Astrocyte (in vitro differentiated cells and primary cell): ENCODE measurements around the gene HNRNPA0. TPM values are rescaled to one million over a fixed set of nuclear protein-coding genes. Genes with fewer than 3 reads are reported as not detected.

Source experiments
- DNase-seq: peaks from one replicate; pipeline ENCODE4 v3.0.0-alpha.2; 2010; ENCODE audit warnings: low read depth
- FAIRE-seq: peaks from 2 replicates; lab custom pipeline; 2011; peaks lifted over from hg19 to GRCh38; lab: Jason Lieb, UNC
- H2AFZ ChIP-seq: 2 replicates; pipeline ENCODE4 v1.6.0; 2012; ENCODE audit warnings: low read depth, low read length, inconsistent platforms
- H3K27ac ChIP-seq: 2 replicates; pipeline ENCODE4 v1.5.1; 2011; ENCODE audit warnings: low read depth, low read length, inconsistent platforms
- H3K27me3 ChIP-seq: 2 replicates; pipeline ENCODE4 v1.6.0; 2011; ENCODE audit warnings: low read length, inconsistent platforms; ENCODE audit not compliant: insufficient read depth
- H3K36me3 ChIP-seq: 2 replicates; pipeline ENCODE4 v1.5.1; 2011; ENCODE audit warnings: low read length, inconsistent platforms; ENCODE audit not compliant: insufficient read depth
- H3K4me1 ChIP-seq: 2 replicates; pipeline ENCODE4 v1.5.1; 2011; ENCODE audit warnings: low read length, inconsistent platforms; ENCODE audit not compliant: insufficient read depth
- H3K4me2 ChIP-seq: 2 replicates; pipeline ENCODE4 v1.6.0; 2012; ENCODE audit warnings: low read length, inconsistent platforms
- H3K4me3 ChIP-seq: 2 replicates; pipeline ENCODE4 v1.5.1; 2011; ENCODE audit warnings: low read depth, mild to moderate bottlenecking, low read length, inconsistent platforms; ENCODE audit not compliant: insufficient read depth
- H3K79me2 ChIP-seq: 2 replicates; pipeline ENCODE4 v1.6.0; 2012; ENCODE audit warnings: mild to moderate bottlenecking, low read length, inconsistent platforms; ENCODE audit not compliant: insufficient read depth
- H3K9ac ChIP-seq: 2 replicates; pipeline ENCODE4 v1.6.0; 2012; ENCODE audit warnings: mild to moderate bottlenecking, low read length, inconsistent platforms
- H3K9me3 ChIP-seq: 2 replicates; pipeline ENCODE4 v1.5.1; 2012; ENCODE audit warnings: low read depth, mild to moderate bottlenecking, low read length, inconsistent platforms; ENCODE audit not compliant: insufficient read depth
- H4K20me1 ChIP-seq: 2 replicates; pipeline ENCODE4 v1.6.0; 2012; ENCODE audit warnings: low read length, inconsistent platforms; ENCODE audit not compliant: insufficient read depth
- H3K27ac Mint-ChIP-seq: one replicate; pipeline ENCODE4 v1.8.0; 2021; ENCODE audit warnings: mild to moderate bottlenecking, mixed read lengths; ENCODE audit not compliant: unreplicated experiment
- H3K27me3 Mint-ChIP-seq: one replicate; pipeline ENCODE4 v1.8.0; 2021; ENCODE audit warnings: low read depth, mixed read lengths; ENCODE audit not compliant: unreplicated experiment
- H3K36me3 Mint-ChIP-seq: one replicate; pipeline ENCODE4 v1.8.0; 2021; ENCODE audit warnings: low read depth, mixed read lengths; ENCODE audit not compliant: unreplicated experiment
- H3K4me1 Mint-ChIP-seq: one replicate; pipeline ENCODE4 v1.8.0; 2021; ENCODE audit warnings: low read depth, mixed read lengths; ENCODE audit not compliant: unreplicated experiment
- H3K4me3 Mint-ChIP-seq: one replicate; pipeline ENCODE4 v1.8.0; 2021; ENCODE audit warnings: mild to moderate bottlenecking, moderate library complexity, mixed read lengths; ENCODE audit not compliant: unreplicated experiment
- H3K9me3 Mint-ChIP-seq: one replicate; pipeline ENCODE4 v1.8.0; 2021; ENCODE audit warnings: mild to moderate bottlenecking, mixed read lengths; ENCODE audit not compliant: unreplicated experiment
- EZH2 ChIP-seq: IDR thresholded peaks from 2 replicates; pipeline ENCODE4 v1.6.1; 2012; ENCODE audit warnings: mild to moderate bottlenecking, low read length, inconsistent platforms; ENCODE audit not compliant: insufficient read depth
- total RNA-seq: library from RNA; stranded (reverse); gene quantifications from 2 replicates; pipeline ENCODE4 v1.2.1, GENCODE V29; 2021
- TF ChIP-seq, protein P1 (sequence below): IDR thresholded peaks from 2 replicates; pipeline ENCODE4 v1.5.1; 2011; ENCODE audit warnings: low read depth, mild to moderate bottlenecking, inconsistent platforms, low read length, moderate library complexity; ENCODE audit not compliant: insufficient read depth

The HNRNPA0 gene
- total RNA-seq, 1 donor from 2014 or later, result 29.5 TPM

DNA sequence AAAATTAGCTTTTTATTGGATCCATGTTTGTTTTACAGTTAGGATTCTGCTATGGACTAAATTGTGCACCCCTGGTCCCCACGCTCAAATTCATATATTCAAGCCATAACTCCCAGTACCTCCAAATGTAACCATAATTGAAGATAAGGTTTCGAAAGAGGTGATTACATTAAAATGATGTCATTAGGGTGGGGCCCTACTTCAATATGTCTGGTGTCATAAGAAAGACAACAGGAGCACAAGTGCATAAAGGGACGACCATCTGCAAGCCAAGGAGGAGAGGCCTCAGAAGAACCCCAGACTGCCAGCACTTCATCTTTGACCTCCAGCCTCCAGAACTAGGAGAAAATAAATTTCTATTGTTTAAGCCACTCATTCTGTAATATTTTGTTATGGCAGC, 7.4 kb upstream of the HNRNPA0 start:
- no peak for FAIRE-seq
- no peak overlapping the region for H3K4me2 ChIP-seq

GRCh38 chr5:137760719-137761516, 6.8 kb upstream of the HNRNPA0 start:
- Histone ChIP-seq H3K4me1 (no peaks in the 10 kb centered on the region), H3K9me3 (no peaks in the 10 kb centered on the region), H3K9ac (no peak overlapping the region), H3K27ac (no peak overlapping the region), H2AFZ (no peak overlapping the region), H3K79me2 (no peaks in the 10 kb centered on the region), H4K20me1 (no peaks in the 10 kb centered on the region), H3K36me3 (no peaks in the 10 kb centered on the region), H3K4me2 (no peak overlapping the region), H3K4me3 (no peak overlapping the region), H3K27me3 (no peaks in the 10 kb centered on the region)
- H3K4me1 Mint-ChIP-seq, result no peaks in the 10 kb centered on the region
- no peak overlapping the region for H3K4me3 Mint-ChIP-seq
- H3K27me3 Mint-ChIP-seq, result no peaks in the 10 kb centered on the region
- FAIRE-seq (no peak), DNase-seq (no peak)
- no peak overlapping the region for H3K27ac Mint-ChIP-seq
- no peaks in the 10 kb centered on the region for H3K36me3 Mint-ChIP-seq
- peaks cover 2% of the 10 kb centered on the region for H3K9me3 Mint-ChIP-seq
- TF ChIP-seq EZH2, result no peak
- TF ChIP-seq, protein P1, sequence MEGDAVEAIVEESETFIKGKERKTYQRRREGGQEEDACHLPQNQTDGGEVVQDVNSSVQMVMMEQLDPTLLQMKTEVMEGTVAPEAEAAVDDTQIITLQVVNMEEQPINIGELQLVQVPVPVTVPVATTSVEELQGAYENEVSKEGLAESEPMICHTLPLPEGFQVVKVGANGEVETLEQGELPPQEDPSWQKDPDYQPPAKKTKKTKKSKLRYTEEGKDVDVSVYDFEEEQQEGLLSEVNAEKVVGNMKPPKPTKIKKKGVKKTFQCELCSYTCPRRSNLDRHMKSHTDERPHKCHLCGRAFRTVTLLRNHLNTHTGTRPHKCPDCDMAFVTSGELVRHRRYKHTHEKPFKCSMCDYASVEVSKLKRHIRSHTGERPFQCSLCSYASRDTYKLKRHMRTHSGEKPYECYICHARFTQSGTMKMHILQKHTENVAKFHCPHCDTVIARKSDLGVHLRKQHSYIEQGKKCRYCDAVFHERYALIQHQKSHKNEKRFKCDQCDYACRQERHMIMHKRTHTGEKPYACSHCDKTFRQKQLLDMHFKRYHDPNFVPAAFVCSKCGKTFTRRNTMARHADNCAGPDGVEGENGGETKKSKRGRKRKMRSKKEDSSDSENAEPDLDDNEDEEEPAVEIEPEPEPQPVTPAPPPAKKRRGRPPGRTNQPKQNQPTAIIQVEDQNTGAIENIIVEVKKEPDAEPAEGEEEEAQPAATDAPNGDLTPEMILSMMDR, result no peak

More for the DNA sequence above, 7.4 kb upstream of the HNRNPA0 start:
- no peak for TF ChIP-seq EZH2
- TF ChIP-seq, protein P1, result no peak
- H3K79me2 ChIP-seq, result no peaks in the 10 kb centered on the region
- H3K4me1 ChIP-seq, result no peaks in the 10 kb centered on the region
- no peaks in the 10 kb centered on the region for H4K20me1 ChIP-seq
- no peak overlapping the region for H3K27ac Mint-ChIP-seq
- H3K9me3 Mint-ChIP-seq, result peaks cover 2% of the 10 kb centered on the region
- H3K27me3 ChIP-seq, result no peaks in the 10 kb centered on the region
- no peaks in the 10 kb centered on the region for H3K36me3 ChIP-seq
- H3K36me3 Mint-ChIP-seq, result no peaks in the 10 kb centered on the region
- no peak overlapping the region for H3K4me3 Mint-ChIP-seq
- H3K4me1 Mint-ChIP-seq, result no peaks in the 10 kb centered on the region
- no peaks in the 10 kb centered on the region for H3K9me3 ChIP-seq
- H2AFZ ChIP-seq, result no peak overlapping the region
- no peak for DNase-seq
- no peaks in the 10 kb centered on the region for H3K27me3 Mint-ChIP-seq
- no peak overlapping the region for H3K27ac ChIP-seq
- no peak overlapping the region for H3K9ac ChIP-seq
- no peak overlapping the region for H3K4me3 ChIP-seq

DNA sequence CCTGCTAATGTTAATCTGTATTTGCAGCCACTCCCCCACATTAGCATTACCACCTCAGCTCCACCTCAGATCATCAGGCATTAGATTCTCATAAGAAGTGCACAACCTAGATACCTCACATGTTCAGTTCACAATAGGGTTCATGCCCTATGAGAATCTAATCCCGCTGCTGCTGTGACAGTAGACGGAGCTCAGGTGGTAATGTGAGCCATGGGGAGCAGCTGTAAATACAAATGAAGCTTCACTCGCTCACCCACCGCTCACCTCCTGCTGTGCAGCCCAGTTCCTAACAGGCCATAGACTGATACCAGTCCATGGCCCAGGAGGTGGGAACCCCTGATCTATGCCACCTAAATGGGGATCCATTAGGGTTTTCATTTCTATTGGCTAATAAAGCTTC, 6.1 kb upstream of the HNRNPA0 start:
- DNase-seq (no peak), FAIRE-seq (no peak)
- TF ChIP-seq EZH2, result no peak
- TF ChIP-seq, protein P1, result no peak
- Mint-ChIP-seq H3K27me3 (no peaks in the 10 kb centered on the region), H3K9me3 (peaks cover 2% of the 10 kb centered on the region), H3K27ac (no peak overlapping the region), H3K4me3 (no peak overlapping the region), H3K4me1 (no peaks in the 10 kb centered on the region), H3K36me3 (no peaks in the 10 kb centered on the region)
- Histone ChIP-seq H3K79me2 (no peaks in the 10 kb centered on the region), H3K27ac (no peak overlapping the region), H3K4me2 (no peak overlapping the region), H3K4me1 (no peaks in the 10 kb centered on the region), H3K9ac (no peak overlapping the region), H3K4me3 (no peak overlapping the region), H2AFZ (no peak overlapping the region), H3K27me3 (no peaks in the 10 kb centered on the region), H4K20me1 (no peaks in the 10 kb centered on the region), H3K9me3 (no peaks in the 10 kb centered on the region), H3K36me3 (no peaks in the 10 kb centered on the region)
